DOHH2 (cell line): ENCODE results near the gene TRAK1.

ENCODE experiments used
- H3F3A ChIP-seq: fragments of 200-600 bp; sonication (generic), shearing (Covaris generic); 2 replicates; pipeline ENCODE4 v1.6.0; 2016; ENCODE audit warnings: antibody characterized with exemption, mild to moderate bottlenecking; ENCODE audit not compliant: control insufficient read depth, insufficient read depth
- H3K27ac ChIP-seq: fragments of 200-600 bp; sonication (generic); 2 replicates; pipeline ENCODE4 v1.5.1; 2014; ENCODE audit warnings: low read depth, mild to moderate bottlenecking, low read length, moderate library complexity
- H3K27me3 ChIP-seq: fragments of 200-600 bp; sonication (generic); 2 replicates; pipeline ENCODE4 v1.6.1; 2014; ENCODE audit warnings: mild to moderate bottlenecking, low read length, mixed read lengths; ENCODE audit not compliant: control insufficient read depth
- H3K36me3 ChIP-seq: fragments of 200-600 bp; sonication (generic); 2 replicates; pipeline ENCODE4 v1.6.1; 2014; ENCODE audit warnings: mild to moderate bottlenecking, low read length, moderate library complexity, mixed read lengths; ENCODE audit not compliant: control insufficient read depth
- H3K4me1 ChIP-seq: fragments of 200-600 bp; sonication (generic); 2 replicates; pipeline ENCODE4 v1.6.1; 2014; ENCODE audit warnings: mild to moderate bottlenecking, low read length, mixed read lengths; ENCODE audit not compliant: control insufficient read depth
- H3K4me2 ChIP-seq: fragments of 200-600 bp; sonication (generic); 2 replicates; pipeline ENCODE4 v1.6.0; 2014; ENCODE audit warnings: mild to moderate bottlenecking, low read length, moderate library complexity
- H3K4me3 ChIP-seq: fragments of 200-600 bp; sonication (generic); 2 replicates; pipeline ENCODE4 v1.5.1; 2014; ENCODE audit warnings: mild to moderate bottlenecking, low read length, mixed read lengths
- H3K79me2 ChIP-seq: fragments of 200-600 bp; sonication (generic); 2 replicates; pipeline ENCODE4 v1.6.1; 2014; ENCODE audit warnings: mild to moderate bottlenecking, low read length, mixed read lengths; ENCODE audit not compliant: control insufficient read depth
- H3K9me2 ChIP-seq: fragments of 200-600 bp; sonication (generic); replicated peaks from 2 replicates; pipeline ENCODE4 v1.6.1; 2014; ENCODE audit warnings: mild to moderate bottlenecking, low read length, mixed read lengths; ENCODE audit not compliant: control insufficient read depth
- H3K9me3 ChIP-seq: fragments of 200-600 bp; sonication (generic); 2 replicates; pipeline ENCODE4 v1.6.1; 2014; ENCODE audit warnings: antibody characterized with exemption, low read length, mixed read lengths; ENCODE audit not compliant: control insufficient read depth, insufficient read depth
- H4K20me1 ChIP-seq: fragments of 200-600 bp; sonication (generic); 2 replicates; pipeline ENCODE4 v1.6.0; 2014; ENCODE audit warnings: low read depth, mild to moderate bottlenecking, antibody characterized with exemption, low read length, moderate library complexity; ENCODE audit not compliant: control insufficient read depth, insufficient read depth
- EZH2phosphoT487 ChIP-seq: fragments of 200-600 bp; sonication (generic); IDR thresholded peaks from 2 replicates; pipeline ENCODE4 v1.6.1; 2017; ENCODE audit warnings: borderline replicate concordance, mild to moderate bottlenecking, antibody characterized with exemption, low read length, moderate library complexity, mixed read lengths
- TF ChIP-seq, protein P1 (sequence below): fragments of 200-600 bp; sonication (generic); IDR thresholded peaks from one replicate; pipeline ENCODE4 v1.5.1; 2014; ENCODE audit warnings: antibody characterized with exemption, mild to moderate bottlenecking, low read depth, low read length; ENCODE audit not compliant: poor library complexity, severe bottlenecking

The TRAK1 gene

GRCh38 chr3:42071904-42072812 is 19.0 kb upstream of the TRAK1 start:
- Histone ChIP-seq H3K9me2 (no peaks in the 10 kb centered on the region), H3K27me3 (no peaks in the 10 kb centered on the region), H3K9me3 (0 out of 2 replicates have a peak, but pooled peaks cover 2% of the 10 kb centered on the region), H3K79me2 (peaks cover 98% of the 10 kb centered on the region), H3K4me3 (peak overlapping the region; percentile 72), H3K36me3 (peaks cover 26% of the 10 kb centered on the region), H3K27ac (peak overlapping the region; percentile 88), H3K4me1 (peaks cover 80% of the 10 kb centered on the region), H4K20me1 (no peaks in the 10 kb centered on the region), H3K4me2 (peak overlapping the region; percentile 99), H3F3A (peaks cover 22% of the 10 kb centered on the region)
- TF ChIP-seq EZH2phosphoT487: no peak
- TF ChIP-seq, protein P1, sequence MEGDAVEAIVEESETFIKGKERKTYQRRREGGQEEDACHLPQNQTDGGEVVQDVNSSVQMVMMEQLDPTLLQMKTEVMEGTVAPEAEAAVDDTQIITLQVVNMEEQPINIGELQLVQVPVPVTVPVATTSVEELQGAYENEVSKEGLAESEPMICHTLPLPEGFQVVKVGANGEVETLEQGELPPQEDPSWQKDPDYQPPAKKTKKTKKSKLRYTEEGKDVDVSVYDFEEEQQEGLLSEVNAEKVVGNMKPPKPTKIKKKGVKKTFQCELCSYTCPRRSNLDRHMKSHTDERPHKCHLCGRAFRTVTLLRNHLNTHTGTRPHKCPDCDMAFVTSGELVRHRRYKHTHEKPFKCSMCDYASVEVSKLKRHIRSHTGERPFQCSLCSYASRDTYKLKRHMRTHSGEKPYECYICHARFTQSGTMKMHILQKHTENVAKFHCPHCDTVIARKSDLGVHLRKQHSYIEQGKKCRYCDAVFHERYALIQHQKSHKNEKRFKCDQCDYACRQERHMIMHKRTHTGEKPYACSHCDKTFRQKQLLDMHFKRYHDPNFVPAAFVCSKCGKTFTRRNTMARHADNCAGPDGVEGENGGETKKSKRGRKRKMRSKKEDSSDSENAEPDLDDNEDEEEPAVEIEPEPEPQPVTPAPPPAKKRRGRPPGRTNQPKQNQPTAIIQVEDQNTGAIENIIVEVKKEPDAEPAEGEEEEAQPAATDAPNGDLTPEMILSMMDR: no peak

- H3K4me2 ChIP-seq: peak overlapping the region; percentile 99
- 0 out of 2 replicates have a peak, but pooled peaks cover 2% of the 10 kb centered on the region for H3K9me3 ChIP-seq
- no peaks in the 10 kb centered on the region for H3K27me3 ChIP-seq
- H3K4me3 ChIP-seq: peak overlapping the region; percentile 72
- H3K9me2 ChIP-seq: no peaks in the 10 kb centered on the region
- H3K79me2 ChIP-seq: peaks cover 98% of the 10 kb centered on the region
- no peak for TF ChIP-seq EZH2phosphoT487
- TF ChIP-seq, protein P1: no peak
- H3F3A ChIP-seq: peaks cover 15% of the 10 kb centered on the region
- peaks cover 26% of the 10 kb centered on the region for H3K36me3 ChIP-seq
- H4K20me1 ChIP-seq: 0 out of 2 replicates have a peak, but pooled peaks cover 2% of the 10 kb centered on the region
- H3K27ac ChIP-seq: peak overlapping the region; percentile 88
- H3K4me1 ChIP-seq: peaks cover 78% of the 10 kb centered on the region
These were observed 18.3 kb upstream of the TRAK1 start for GRCh38 chr3:42072831-42073301.

DNA sequence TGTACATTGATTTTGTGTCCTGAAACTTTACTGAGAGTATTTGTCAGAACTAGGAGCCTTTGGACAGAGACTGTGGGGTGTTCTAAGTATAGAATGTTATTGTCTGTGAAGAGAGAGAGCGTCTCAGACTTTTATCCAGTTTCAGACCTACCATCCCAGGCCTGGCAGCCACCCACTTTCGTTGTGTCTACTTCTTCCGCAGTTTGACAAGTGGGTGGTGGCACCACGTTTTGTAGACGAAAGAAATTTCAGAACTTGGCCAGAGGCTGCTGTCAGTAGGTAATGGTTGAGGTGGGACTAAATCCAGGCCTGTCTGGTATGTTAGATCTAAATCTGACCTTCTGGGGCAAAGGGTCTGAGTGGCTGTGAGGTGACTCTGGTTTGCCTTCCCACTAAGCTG is 13.4 kb upstream of the TRAK1 start:
- H4K20me1 ChIP-seq: 0 out of 2 replicates have a peak, but pooled peaks cover 5% of the 10 kb centered on the region

More for the DNA sequence above, 13.4 kb upstream of the TRAK1 start:
- Histone ChIP-seq H3K4me2 (no peak overlapping the region), H3K27me3 (no peaks in the 10 kb centered on the region), H3K9me3 (0 out of 2 replicates have a peak, but pooled peaks cover 2% of the 10 kb centered on the region), H3K36me3 (peaks cover 18% of the 10 kb centered on the region), H3F3A (no peaks in the 10 kb centered on the region; the same call in 1 of the 2 replicates), H3K9me2 (no peaks in the 10 kb centered on the region), H3K27ac (no peak overlapping the region), H3K4me1 (peaks cover 74% of the 10 kb centered on the region), H3K79me2 (peaks cover 99% of the 10 kb centered on the region), H3K4me3 (no peak overlapping the region)
- TF ChIP-seq, protein P1: no peak
- no peak for TF ChIP-seq EZH2phosphoT487
